Omental fat pad (tissue), 4 donors: Measurements from ENCODE around the gene VDAC1. TPM values are rescaled to one million over a fixed set of nuclear protein-coding genes. Genes with fewer than 3 reads are reported as not detected.

Experiments used
- ATAC-seq: fragments of 150-250 bp; one replicate; pipeline ENCODE4 v1.9.1; 2016; ENCODE audit warnings: mild to moderate bottlenecking, moderate library complexity; ENCODE audit not compliant: low FRiP score
- DNase-seq: peaks from one replicate; pipeline ENCODE4 v3.0.0-alpha.2; 2019; ENCODE audit warnings: low spot score
- CTCF ChIP-seq, 3 donors: fragments of 450-650 bp; IDR thresholded peaks; one replicate each; pipeline ENCODE4 v1.5.1; 2016 to 2017; ENCODE audit warnings: antibody characterized with exemption in 3 of 3, mild to moderate bottlenecking in 3 of 3, moderate library complexity in 2 of 3
- total RNA-seq, 4 donors: library from RNA; depleted of rRNA; stranded (reverse); fragments of >200 nt; gene quantifications; one replicate each; pipeline ENCODE4 v1.1.0, GENCODE V29; 2016

The VDAC1 gene
- total RNA-seq, 4 donors from 2014 or later, result 83.4 to 182 (median 150) TPM

GRCh38 chr5:133934311-133934710 lies 70.5 kb downstream of the VDAC1 start:
- DNase-seq (no peak), ATAC-seq (no peak)
- no peak for TF ChIP-seq CTCF (IDR thresholded peaks at IDR 0.05)

- no peak for DNase-seq
- no peak for TF ChIP-seq CTCF (IDR thresholded peaks at IDR 0.05)
- no peak for ATAC-seq
Measured at GRCh38 chr5:133933670-133934295, 71.0 kb downstream of the VDAC1 start.

- no peak for TF ChIP-seq CTCF (IDR thresholded peaks at IDR 0.05)
- DNase-seq, result no peak
- ATAC-seq, result no peak
Measured at GRCh38 chr5:133933169-133933509, 71.6 kb downstream of the VDAC1 start.

GRCh38 chr5:133932441-133933168 lies 72.2 kb downstream of the VDAC1 start:
- no peak for ATAC-seq
- no peak for TF ChIP-seq CTCF (IDR thresholded peaks at IDR 0.05)
- DNase-seq, result no peak

GRCh38 chr5:133931546-133931945 lies 73.2 kb downstream of the VDAC1 start:
- ATAC-seq (no peak), DNase-seq (no peak)
- no peak for TF ChIP-seq CTCF (IDR thresholded peaks at IDR 0.05)

- ATAC-seq (no peak), DNase-seq (no peak)
- no peak for TF ChIP-seq CTCF (IDR thresholded peaks at IDR 0.05)
Measured at GRCh38 chr5:133930813-133931090, 74.0 kb downstream of the VDAC1 start.
